Osteoblast (primary cell): ENCODE data around the gene CETP. TPM values are rescaled to one million over a fixed set of nuclear protein-coding genes. Genes with fewer than 3 reads are reported as not detected.

Experiments
- DNase-seq: peaks from one replicate; pipeline ENCODE4 v3.0.0; 2011; ENCODE audit warnings: low spot score, mixed read lengths; ENCODE audit not compliant: insufficient read length; ENCODE audit errors: missing footprints
- H2AFZ ChIP-seq: 2 replicates; pipeline ENCODE4 v1.6.0; 2011; ENCODE audit warnings: mild to moderate bottlenecking, low read length
- H3K27ac ChIP-seq: 2 replicates; pipeline ENCODE4 v1.5.1; 2011; ENCODE audit warnings: mild to moderate bottlenecking, low read depth, low read length, moderate library complexity
- H3K27me3 ChIP-seq: 2 replicates; pipeline ENCODE4 v1.6.0; 2012; ENCODE audit warnings: mild to moderate bottlenecking, control low read depth, inconsistent platforms, low read length, moderate library complexity; ENCODE audit not compliant: insufficient read depth
- H3K36me3 ChIP-seq: 2 replicates; pipeline ENCODE4 v1.5.1; 2011; ENCODE audit warnings: mild to moderate bottlenecking, low read length, control low read depth, moderate library complexity; ENCODE audit not compliant: insufficient read depth
- H3K4me1 ChIP-seq: 2 replicates; pipeline ENCODE4 v1.5.1; 2011; ENCODE audit warnings: mild to moderate bottlenecking, low read length, control low read depth, moderate library complexity; ENCODE audit not compliant: insufficient read depth
- H3K4me2 ChIP-seq: 2 replicates; pipeline ENCODE4 v1.6.0; 2011; ENCODE audit warnings: mild to moderate bottlenecking, low read length; ENCODE audit not compliant: insufficient read depth
- H3K4me3 ChIP-seq: fragments of 200-600 bp; sonication (generic); 3 replicates; pipeline ENCODE4 v1.5.1; 2012; ENCODE audit warnings: mild to moderate bottlenecking, low read length, inconsistent platforms; ENCODE audit not compliant: insufficient read depth
- H3K79me2 ChIP-seq: 2 replicates; pipeline ENCODE4 v1.6.0; 2012; ENCODE audit warnings: mild to moderate bottlenecking, low read length, control low read depth, inconsistent platforms; ENCODE audit not compliant: insufficient read depth
- H3K9me3 ChIP-seq: 2 replicates; pipeline ENCODE4 v1.5.1; 2011; ENCODE audit warnings: low read depth, low read length, control low read depth
- H4K20me1 ChIP-seq: 2 replicates; pipeline ENCODE4 v1.6.0; 2012; ENCODE audit warnings: mild to moderate bottlenecking, low read length, control low read depth; ENCODE audit not compliant: insufficient read depth
- total RNA-seq: library from RNA; depleted of rRNA; stranded (reverse); fragments of >200 nt; gene quantifications from 2 replicates; pipeline ENCODE4 v1.2.3, GENCODE V29; 2012
- TF ChIP-seq, protein P1 (sequence below): IDR thresholded peaks from 2 replicates; pipeline ENCODE4 v1.5.1; 2011; ENCODE audit warnings: mild to moderate bottlenecking, low read depth, low read length, moderate library complexity; ENCODE audit errors: extremely low read depth

The CETP gene
- total RNA-seq, 1 donor = not detected

DNA sequence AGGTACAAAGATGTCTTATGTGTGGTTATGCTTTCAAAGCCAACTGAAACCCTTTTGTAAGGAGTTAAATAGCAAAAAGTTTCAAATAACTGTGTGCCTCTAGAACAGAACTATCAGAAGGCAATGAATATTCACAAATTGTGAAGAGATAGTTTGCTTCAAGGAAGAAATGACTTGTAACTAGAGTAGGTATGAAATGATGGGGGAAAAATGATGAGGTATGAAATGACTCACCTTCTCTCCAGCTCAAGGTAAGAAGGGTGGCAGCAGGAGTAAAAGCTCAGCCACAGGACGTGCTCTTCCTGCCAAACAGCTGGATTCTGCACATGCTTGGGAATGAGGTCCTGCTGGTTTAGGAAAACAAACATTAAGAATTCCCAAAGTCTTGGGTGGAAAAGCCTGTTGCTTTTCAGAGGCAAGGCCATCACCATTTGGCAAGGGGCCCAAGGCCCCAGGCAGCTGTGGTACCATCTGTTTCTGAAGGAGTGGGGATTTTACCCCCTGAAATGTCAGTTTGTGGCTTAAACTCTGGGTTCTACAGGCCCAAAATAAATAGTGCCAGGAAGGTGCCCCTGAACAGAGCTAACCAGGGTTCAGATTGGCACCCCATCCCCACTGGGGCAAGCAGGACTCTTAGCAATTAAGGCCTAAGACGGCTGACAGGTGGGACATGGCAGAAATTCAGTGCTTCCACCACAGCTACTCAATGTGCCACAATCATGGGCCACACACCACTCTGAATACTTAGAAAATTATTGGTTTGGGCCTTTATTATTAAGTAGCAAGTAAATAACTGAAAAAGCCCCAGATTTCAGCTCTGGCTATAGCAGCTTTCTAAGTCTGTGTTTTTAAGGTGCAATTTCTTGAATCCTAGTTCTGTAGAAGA, 16.6 kb upstream of the CETP start:
- TF ChIP-seq, protein P1, sequence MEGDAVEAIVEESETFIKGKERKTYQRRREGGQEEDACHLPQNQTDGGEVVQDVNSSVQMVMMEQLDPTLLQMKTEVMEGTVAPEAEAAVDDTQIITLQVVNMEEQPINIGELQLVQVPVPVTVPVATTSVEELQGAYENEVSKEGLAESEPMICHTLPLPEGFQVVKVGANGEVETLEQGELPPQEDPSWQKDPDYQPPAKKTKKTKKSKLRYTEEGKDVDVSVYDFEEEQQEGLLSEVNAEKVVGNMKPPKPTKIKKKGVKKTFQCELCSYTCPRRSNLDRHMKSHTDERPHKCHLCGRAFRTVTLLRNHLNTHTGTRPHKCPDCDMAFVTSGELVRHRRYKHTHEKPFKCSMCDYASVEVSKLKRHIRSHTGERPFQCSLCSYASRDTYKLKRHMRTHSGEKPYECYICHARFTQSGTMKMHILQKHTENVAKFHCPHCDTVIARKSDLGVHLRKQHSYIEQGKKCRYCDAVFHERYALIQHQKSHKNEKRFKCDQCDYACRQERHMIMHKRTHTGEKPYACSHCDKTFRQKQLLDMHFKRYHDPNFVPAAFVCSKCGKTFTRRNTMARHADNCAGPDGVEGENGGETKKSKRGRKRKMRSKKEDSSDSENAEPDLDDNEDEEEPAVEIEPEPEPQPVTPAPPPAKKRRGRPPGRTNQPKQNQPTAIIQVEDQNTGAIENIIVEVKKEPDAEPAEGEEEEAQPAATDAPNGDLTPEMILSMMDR = no peak
- peaks cover 5% of the 10 kb centered on the region for H3K4me1 ChIP-seq
- H3K27ac ChIP-seq = peak overlapping the region; percentile 7
- peaks cover 60% of the 10 kb centered on the region for H3K36me3 ChIP-seq
- no peak overlapping the region for H3K4me2 ChIP-seq
- no peak overlapping the region for H2AFZ ChIP-seq
- no peak for DNase-seq
- no peaks in the 10 kb centered on the region for H3K9me3 ChIP-seq
- H3K79me2 ChIP-seq = peaks cover 2% of the 10 kb centered on the region
- H4K20me1 ChIP-seq = peaks cover 26% of the 10 kb centered on the region
- H3K4me3 ChIP-seq = no peak overlapping the region
- no peaks in the 10 kb centered on the region for H3K27me3 ChIP-seq

DNA sequence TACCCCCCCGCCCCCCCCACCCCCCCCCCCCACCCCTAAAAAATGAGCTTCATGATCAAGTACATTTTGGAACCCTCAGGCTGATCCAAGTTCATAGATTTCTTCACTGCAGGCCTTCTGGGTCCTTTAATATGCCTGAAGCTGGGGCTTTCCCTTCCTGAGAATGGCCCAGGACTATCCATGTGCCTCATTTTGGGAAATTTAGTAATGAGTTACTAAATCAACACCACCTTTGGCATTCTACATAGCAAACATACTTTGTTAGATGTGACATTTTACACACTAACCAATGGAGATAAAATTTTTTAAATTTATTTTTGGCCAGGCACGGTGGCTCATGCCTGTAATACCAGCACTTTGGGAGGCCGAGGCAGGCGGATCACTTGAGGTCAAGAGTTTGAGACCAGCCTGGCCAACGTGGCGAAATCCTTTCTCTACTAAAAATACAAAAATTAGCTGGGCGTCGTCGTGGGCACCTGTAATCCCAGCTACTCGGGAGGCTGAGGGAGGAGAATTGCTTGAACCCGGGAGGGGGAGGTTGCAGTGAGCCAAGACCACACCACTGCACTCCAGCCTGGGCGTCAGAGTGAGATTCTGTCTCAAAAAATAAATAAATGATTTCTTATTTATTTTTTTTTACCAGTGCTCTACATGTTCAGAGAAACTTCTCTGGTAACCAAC, 15.8 kb upstream of the CETP start:
- DNase-seq = no peak
- Histone ChIP-seq H3K36me3 (peaks cover 52% of the 10 kb centered on the region), H3K4me2 (no peak overlapping the region), H3K27ac (no peak overlapping the region), H3K27me3 (no peaks in the 10 kb centered on the region), H3K9me3 (no peaks in the 10 kb centered on the region), H3K4me1 (peaks cover 5% of the 10 kb centered on the region), H4K20me1 (peaks cover 22% of the 10 kb centered on the region), H3K79me2 (peaks cover 2% of the 10 kb centered on the region), H3K4me3 (no peak overlapping the region), H2AFZ (no peak overlapping the region)
- TF ChIP-seq, protein P1 = no peak

DNA sequence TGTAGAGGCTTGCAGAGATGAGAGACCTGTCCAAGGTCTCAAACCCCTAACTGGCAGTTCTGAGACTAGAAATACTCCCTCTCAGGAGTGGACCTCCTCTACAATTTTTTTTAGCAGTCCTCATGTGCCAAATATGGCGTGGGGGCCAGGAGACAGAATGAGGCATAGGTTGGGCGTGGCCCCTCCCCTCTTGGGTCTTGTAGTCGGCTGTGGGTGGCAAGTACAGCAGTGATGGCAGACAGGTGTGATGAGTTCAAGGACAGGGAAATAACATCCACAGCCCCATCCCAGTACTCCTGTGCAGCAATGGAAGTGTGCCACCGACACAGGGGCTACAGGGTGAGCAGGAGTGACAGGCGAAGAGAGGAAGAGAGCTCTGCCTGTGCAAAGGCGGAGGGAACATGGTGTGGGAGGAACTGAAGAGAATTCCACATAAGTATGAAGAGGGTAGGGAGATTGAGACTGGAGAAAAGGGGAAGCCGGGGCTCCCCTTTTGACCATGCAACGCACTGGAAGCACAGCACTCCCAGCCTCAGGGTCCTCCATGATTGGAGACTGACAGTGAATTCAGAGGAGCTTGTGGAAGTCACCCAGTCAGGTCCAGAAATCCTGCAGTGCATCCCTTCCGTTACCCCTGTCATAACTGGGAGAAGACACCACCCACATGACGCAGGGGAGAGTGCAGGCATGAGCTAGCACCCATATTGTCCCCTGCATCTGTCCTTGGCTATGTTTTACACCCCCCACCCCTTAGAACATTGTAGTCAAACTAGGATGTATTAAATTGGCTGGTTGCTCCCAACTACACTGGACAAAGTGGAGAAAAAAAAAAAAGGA, 14.8 kb upstream of the CETP start:
- H4K20me1 ChIP-seq = peaks cover 14% of the 10 kb centered on the region
- H2AFZ ChIP-seq = no peak overlapping the region
- no peak for DNase-seq
- peaks cover 42% of the 10 kb centered on the region for H3K36me3 ChIP-seq
- no peak overlapping the region for H3K27ac ChIP-seq
- no peaks in the 10 kb centered on the region for H3K27me3 ChIP-seq
- no peaks in the 10 kb centered on the region for H3K9me3 ChIP-seq
- no peak overlapping the region for H3K4me3 ChIP-seq
- no peak overlapping the region for H3K4me2 ChIP-seq
- TF ChIP-seq, protein P1 = no peak
- H3K79me2 ChIP-seq = no peaks in the 10 kb centered on the region
- peaks cover 5% of the 10 kb centered on the region for H3K4me1 ChIP-seq
